OCI-M1 (cell line): Measurements from ENCODE around the gene MBD4.
A peak's percentile ranks its signal among the peaks of the same experiment; 100 is the strongest.

Source experiments
- DNase-seq: peaks from one replicate; lab custom pipeline; 2025; lab: John Stamatoyannopoulos, UW

The MBD4 gene

GRCh38 chr3:129463094-129463493 lies 23.3 kb upstream of the MBD4 start:
- no peak for DNase-seq

GRCh38 chr3:129462361-129462968 lies 22.7 kb upstream of the MBD4 start:
- DNase-seq = peak; percentile 78

DNA sequence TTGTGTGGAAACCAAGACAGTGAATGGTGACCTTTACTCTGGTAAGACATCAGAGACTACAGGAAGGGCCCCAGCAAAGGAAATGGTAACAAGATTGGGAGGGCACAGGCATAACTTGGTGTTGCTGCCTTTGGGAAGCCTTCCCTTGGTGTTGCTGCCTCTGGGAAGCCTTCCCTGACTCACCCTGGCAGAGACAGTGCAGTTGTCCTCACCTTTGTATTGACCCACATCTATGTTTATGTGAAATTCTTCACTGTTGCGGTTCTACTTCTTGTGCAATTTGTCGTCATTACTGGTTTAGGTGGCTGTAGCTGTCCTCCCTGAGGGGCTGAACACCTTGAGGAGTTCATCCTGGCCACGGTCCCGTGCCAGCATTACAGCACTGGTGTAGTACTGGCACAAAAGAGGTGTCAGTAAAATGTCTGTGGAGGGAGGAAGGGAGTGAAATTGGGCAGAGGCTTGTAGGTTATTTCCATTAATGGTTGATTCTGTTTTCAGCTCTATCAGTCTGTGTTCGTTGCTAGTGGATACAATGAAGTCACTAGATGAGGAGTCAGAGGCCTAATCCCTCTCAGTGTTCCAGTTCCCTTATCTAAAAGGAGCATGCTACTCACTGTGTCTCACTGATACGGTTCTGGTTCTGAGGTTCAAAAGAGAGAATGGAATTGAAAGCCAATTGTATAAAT lies 21.9 kb upstream of the MBD4 start:
- DNase-seq = peak; percentile 98

DNA sequence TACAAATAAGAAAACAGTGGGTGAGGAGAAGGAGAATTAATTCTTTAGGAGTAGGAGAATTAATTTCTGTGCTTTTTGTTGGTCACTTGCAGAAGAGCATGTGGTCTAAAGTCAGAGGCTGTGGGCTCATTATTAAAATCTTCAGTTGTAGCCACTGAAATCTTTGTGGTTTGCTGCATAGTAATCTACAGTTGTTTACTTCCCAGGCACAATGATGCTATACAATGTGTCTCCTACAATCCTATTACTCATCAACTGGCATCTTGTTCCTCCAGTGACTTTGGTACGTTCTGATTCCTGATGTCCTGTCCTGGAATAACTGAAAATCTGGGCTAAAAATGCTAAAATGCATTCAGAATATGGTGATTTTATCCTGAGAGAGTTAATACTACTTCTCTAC lies 21.3 kb upstream of the MBD4 start:
- DNase-seq = peak; percentile 80

- DNase-seq = no peak
Measured at GRCh38 chr3:129460572-129460971, 20.8 kb upstream of the MBD4 start.

DNA sequence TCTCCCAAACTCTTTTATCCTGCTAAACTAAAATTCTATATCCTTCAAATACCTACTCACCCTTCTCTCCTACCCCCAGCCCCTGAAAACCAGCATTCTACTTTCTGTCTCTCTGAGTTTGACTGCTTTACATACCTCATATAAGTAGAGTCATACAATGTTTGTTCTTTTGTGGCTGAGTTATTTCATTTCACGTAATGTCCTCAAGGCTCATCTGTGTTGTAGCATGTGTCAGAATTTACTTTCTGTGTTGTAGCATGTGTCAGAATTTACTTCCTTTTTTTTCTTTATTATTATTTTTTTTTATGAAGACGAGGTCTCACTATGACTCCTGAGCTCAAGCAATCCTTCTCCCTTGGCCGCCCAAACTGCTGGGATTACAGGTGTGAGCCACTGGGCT lies 20.4 kb upstream of the MBD4 start:
- peak; percentile 27 for DNase-seq

DNA sequence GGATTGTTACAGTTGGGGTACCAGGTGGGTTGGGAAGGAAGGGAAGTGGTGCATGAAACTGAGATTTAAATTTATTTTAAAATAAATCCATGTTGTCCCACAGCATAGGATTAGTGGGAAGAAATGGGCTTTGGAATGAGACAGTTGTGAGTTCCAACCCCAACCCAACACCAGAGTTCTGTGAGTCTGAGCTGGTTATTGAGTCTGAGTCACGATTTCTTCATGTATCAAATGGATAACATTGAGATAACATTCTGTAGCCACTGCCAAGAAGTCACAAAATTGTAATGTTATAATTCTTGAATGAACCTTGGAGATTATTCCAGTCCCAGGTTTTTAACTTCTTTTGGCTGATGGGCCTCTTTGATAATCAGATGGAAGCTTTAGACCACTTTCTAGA lies 14.0 kb upstream of the MBD4 start:
- DNase-seq = no peak

DNA sequence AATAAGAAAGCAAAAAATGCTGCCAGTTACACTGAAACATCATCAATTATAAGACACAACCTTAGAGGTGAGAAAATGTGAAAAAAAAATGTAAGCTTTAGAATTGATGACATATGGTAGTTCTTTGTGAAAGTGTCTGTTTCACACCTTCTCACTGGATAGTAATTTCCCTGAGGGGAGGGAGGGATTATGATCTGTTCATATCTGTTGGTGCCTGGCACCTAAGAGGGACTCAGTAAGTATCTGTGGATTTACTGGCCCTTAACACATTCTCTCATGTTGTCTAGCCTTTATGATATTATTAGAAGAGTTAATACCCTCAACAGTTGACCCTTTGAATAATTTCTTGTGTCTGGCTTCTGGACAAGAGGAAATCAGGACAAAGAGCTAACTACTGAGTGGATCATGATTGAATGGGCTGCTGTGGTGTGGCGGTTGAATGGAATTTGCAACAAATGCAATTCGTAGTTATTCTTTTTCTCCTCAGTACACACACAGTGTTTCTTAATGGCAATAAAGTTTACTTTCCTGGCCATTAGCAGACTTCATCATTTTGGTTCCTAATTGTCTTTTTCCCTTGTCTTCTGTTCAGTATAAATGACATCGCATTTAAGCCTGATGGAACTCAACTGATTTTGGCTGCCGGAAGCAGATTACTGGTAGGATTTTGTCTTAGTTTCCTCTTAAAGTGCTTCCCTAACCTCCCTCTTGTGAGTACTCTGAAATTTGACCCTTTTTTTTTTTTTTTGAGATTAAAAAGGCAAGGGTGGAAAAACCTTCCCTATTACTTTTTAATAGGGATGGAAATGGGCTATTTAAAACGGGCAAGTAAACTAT lies 9.7 kb upstream of the MBD4 start:
- peak; percentile 64 for DNase-seq

DNA sequence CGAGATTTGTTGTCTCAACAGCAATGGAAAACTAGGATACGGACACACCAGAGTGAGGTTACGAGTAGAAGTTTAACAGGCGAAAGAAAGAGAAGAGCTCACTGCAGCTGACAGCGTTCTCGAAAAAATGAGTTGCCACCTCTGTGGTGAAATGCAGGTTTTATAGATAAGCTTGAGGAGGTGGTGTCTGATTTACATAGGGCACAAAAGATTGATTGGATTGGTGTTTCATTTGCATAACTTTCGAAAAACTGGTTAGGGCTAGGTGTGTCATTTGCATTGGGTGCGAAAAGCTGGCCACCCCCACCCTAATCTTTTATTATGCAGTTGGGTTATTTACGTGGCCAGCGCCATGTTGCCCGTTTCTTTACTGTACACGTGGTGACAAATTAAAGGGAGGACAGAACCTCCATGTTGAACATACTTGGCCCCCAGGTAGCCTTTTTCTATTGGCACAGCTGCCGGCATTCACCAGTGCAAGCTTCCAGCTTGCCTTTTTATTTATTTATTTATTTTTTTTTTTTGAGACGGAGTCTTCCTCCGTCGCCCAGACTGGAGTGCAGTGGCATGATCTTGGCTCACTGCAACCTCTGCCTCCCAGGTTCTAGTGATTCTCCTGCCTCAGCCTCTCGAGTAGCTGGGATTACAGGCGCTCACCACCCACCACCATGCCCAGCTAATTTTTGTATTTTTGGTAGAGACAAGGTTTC lies 8.6 kb upstream of the MBD4 start:
- DNase-seq = no peak

GRCh38 chr3:129446926-129447325 lies 7.2 kb upstream of the MBD4 start:
- peak; percentile 16 for DNase-seq

GRCh38 chr3:129445471-129445870 lies 5.7 kb upstream of the MBD4 start:
- DNase-seq = peak; percentile 56

- peak; percentile 46 for DNase-seq
Measured at GRCh38 chr3:129442947-129443346, 3.2 kb upstream of the MBD4 start.

DNA sequence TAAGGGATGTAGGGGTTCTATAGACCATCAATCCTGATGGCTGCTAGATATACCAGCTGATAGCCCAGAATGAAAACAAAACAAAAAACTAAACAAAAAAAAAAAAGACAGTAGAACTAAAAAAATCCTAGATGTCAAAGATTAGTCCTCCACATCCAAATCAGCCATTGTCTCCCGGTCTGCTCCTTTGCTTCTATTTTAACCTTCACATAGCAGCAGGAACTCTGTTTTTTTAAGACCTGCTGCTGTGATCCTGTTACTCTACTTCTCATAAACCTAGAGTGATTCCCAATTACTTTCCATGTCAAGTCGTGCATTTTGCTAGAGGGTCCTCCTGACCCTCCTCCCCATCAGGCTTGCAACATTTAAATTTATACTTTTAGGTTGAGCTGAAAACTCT lies 2.7 kb upstream of the MBD4 start:
- DNase-seq = peak; percentile 46

DNA sequence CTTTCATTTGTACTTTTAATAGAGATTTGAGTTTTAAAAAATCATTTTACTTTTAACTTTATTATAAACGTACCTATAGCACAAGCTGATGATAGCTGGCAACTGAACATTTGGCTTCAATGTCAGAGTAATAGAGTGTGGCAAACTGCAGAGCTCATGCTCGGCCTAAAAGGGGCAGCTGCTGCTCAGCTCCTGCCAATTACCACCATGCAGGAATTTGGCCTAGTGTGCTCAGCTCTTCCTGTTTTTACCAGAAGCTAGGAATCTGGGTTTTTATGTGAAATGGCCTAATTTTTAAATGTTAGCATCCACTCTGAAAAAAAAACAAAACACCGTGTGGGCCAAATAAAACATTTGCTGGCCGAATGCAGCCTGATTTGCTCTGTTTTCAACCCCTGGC lies 2.0 kb upstream of the MBD4 start:
- DNase-seq = peak; percentile 66

DNA sequence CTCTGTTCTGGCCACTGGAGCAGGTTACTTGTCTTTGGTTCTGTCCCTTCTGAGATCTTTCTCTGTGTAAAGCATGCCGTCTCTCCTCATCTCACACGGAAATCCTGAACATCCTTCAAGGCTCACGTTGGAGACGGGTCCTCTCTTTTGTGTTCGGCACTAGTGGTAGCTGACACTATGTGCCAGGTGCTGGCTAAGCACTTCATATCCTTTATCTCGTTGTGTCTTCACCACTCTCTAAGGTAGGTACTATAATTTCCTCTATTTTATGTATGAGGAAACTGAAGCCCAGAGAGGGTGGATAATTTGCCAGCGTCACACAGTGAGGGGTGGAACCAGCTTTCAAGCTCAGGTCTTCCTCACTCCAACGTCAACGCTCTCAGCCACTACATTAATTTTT lies 1.5 kb upstream of the MBD4 start:
- DNase-seq = peak; percentile 68

DNA sequence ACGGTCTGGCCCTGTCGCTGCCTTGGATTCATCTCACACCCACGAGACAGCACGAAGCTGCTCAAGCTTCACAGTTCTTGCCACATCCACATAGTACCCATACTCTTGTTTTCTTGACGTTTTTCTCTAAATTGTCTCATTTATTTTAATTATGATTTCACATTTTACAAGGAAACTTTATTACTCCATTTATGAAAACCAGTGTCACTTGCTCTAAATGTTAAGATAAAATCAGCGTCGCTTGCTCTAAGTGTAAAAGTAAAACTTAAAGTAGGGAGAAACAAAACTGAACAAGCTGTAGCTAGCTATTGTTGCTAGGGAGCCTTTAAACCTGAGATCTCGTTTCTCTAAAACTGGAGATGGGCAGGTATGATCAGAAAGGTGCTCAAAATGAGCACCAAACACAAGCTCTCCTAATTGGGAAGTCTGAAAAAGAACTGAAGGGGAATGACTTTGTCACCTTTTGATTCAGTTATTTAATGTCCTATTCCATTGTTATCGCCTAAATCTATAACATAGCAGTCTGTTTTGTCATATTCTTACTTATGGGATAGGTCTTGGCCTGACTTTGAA lies 956 bp upstream of the MBD4 start:
- peak; percentile 74 for DNase-seq

DNA sequence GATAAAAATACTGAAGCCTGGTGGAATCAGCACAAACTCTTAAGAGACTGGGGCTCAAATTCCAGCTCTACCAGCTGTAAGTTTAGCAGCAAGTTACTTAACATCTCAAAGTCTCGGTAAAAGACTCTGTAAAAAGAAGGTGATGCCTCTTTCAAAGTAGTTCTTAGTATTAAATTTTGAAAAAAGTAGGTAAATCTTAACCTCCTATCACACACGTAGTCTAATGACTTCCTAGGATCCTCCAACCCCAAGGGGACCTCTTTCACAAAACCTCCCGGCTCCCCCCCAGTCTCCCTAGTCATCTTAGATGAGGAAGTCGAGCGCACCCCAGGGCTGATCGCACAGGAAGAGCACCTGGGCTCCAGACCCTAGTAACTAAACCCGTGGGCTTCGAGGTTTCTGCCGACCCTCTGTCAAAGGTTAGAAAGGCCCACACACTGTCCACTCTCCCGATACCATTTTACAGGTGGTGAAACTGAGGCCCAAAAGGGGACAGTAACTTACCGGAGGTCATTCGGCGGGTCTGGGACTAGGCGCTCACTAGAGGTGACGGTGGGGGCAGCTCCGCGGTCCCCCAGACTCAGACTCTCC lies 427 bp downstream of the MBD4 start:
- DNase-seq = peak; percentile 79

- DNase-seq = no peak
Measured at GRCh38 chr3:129435367-129435766, 4.4 kb downstream of the MBD4 start.

DNA sequence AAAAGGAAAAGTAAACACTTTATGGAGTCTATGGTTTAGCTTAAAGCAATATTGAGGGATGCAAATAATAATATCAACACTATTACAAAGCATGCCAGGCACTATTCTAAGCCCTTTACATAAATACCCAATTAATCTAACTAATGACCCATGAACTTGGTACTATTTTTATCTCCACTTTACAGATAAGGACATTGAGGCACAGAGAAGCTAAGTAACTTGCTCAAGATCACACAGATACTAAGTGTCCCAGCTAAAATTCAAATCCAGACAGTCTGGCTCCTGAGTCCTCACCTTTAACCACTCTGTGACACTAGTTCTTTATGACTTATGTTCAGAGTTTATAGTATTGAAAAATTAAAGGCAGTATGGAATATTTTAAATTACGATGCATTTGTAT lies 5.6 kb downstream of the MBD4 start:
- DNase-seq = no peak

- DNase-seq = no peak
Measured at GRCh38 chr3:129433565-129433964, 6.2 kb downstream of the MBD4 start.

GRCh38 chr3:129432671-129433070 lies 7.1 kb downstream of the MBD4 start:
- DNase-seq = no peak

- DNase-seq = no peak
Measured at GRCh38 chr3:129432036-129432435, 7.7 kb downstream of the MBD4 start.
